Activated CD8-positive, alpha-beta T cell treated with anti-CD3 and anti-CD28 coated beads for 36 hours (primary cell): ENCODE measurements around the gene PDLIM1. TPM values are rescaled to one million over a fixed set of nuclear protein-coding genes. Genes with fewer than 3 reads are reported as not detected.

Experiments used
- ATAC-seq: fragments of 200-7000 bp; cut with Tn5 transposase; one replicate; pipeline ENCODE4 v1.10.0; 2021; ENCODE audit warnings: mild to moderate bottlenecking, moderate library complexity
- CTCF ChIA-PET: fragments of 350-600 bp; sonication (Branson Sonifier 250); formaldehyde crosslinking; loops from one replicate; lab custom pipeline; 2021; ENCODE audit warnings: antibody characterized with exemption; lab: Charles Lee
- POLR2A ChIA-PET: fragments of 350-600 bp; sonication (Branson Sonifier 250); formaldehyde crosslinking; loops from one replicate; lab custom pipeline; 2021; ENCODE audit warnings: antibody characterized with exemption; lab: Charles Lee
- DNase-seq: peaks from one replicate; pipeline ENCODE4 v3.0.0-alpha.2; 2020
- H3K27ac Mint-ChIP-seq: one replicate; pipeline ENCODE4 v1.8.0; 2021; ENCODE audit warnings: mild to moderate bottlenecking, mixed read lengths
- H3K27me3 Mint-ChIP-seq: one replicate; pipeline ENCODE4 v1.8.0; 2021; ENCODE audit warnings: mixed read lengths
- H3K36me3 Mint-ChIP-seq: one replicate; pipeline ENCODE4 v1.8.0; 2021; ENCODE audit warnings: low read depth, mixed read lengths
- H3K4me1 Mint-ChIP-seq: one replicate; pipeline ENCODE4 v1.8.0; 2021; ENCODE audit warnings: low read depth, mixed read lengths
- H3K4me3 Mint-ChIP-seq: one replicate; pipeline ENCODE4 v1.8.0; 2021; ENCODE audit warnings: mild to moderate bottlenecking, moderate library complexity, mixed read lengths
- H3K9me3 Mint-ChIP-seq: one replicate; pipeline ENCODE4 v1.8.0; 2021; ENCODE audit warnings: mixed read lengths
- CTCF ChIP-seq: fragments of 200-600 bp; IDR thresholded peaks from one replicate; pipeline ENCODE4 v1.8.0; 2022; ENCODE audit warnings: antibody characterized with exemption, mild to moderate bottlenecking
- intact Hi-C: fragments of 100-400 bp; cut with micrococcal nuclease; formaldehyde crosslinking; loops from one replicate; pipeline ENCODE4 v1.10.0; 2022
- total RNA-seq, 2 experiments: library from RNA; stranded (reverse); gene quantifications; one replicate each; pipeline ENCODE4 v1.2.3, GENCODE V29; 2021

The PDLIM1 gene
- total RNA-seq, 2 experiments from 2014 or later: 0.74 to 1.1 TPM

GRCh38 chr10:95260909-95261552 lies 29.8 kb downstream of the PDLIM1 start:
- POLR2A ChIA-PET: no interaction called here
- Mint-ChIP-seq H3K27ac (no peak overlapping the region), H3K9me3 (no peaks in the 10 kb centered on the region), H3K4me3 (no peak overlapping the region), H3K4me1 (no peaks in the 10 kb centered on the region), H3K36me3 (no peaks in the 10 kb centered on the region), H3K27me3 (no peaks in the 10 kb centered on the region)
- intact Hi-C loops: no loop called here
- no peak for TF ChIP-seq CTCF
- ATAC-seq: no peak
- CTCF ChIA-PET: interaction anchor here (0.7 to 1.0 kb wide), 2 partner anchors 15 to 18 kb away, joined by 3 read pairs; no protein-coding TSS in a partner anchor
- DNase-seq: no peak

- ATAC-seq: no peak
- CTCF ChIA-PET: interaction anchor here (0.7 to 1.1 kb wide), 3 partner anchors 14 to 114 kb away, joined by 3 read pairs; no protein-coding TSS in a partner anchor
- DNase-seq: no peak
- TF ChIP-seq CTCF: no peak
- H3K27me3 Mint-ChIP-seq: no peaks in the 10 kb centered on the region
- no peaks in the 10 kb centered on the region for H3K36me3 Mint-ChIP-seq
- POLR2A ChIA-PET: no interaction called here
- no peak overlapping the region for H3K27ac Mint-ChIP-seq
- no peak overlapping the region for H3K4me3 Mint-ChIP-seq
- peaks cover 1% of the 10 kb centered on the region for H3K9me3 Mint-ChIP-seq
- no peaks in the 10 kb centered on the region for H3K4me1 Mint-ChIP-seq
- intact Hi-C loops: no loop called here
Observed at GRCh38 chr10:95260397-95260881, 30.4 kb downstream of the PDLIM1 start.

- ATAC-seq: no peak
- TF ChIP-seq CTCF: no peak
- intact Hi-C loops: no loop called here
- Mint-ChIP-seq H3K27me3 (no peaks in the 10 kb centered on the region), H3K9me3 (peaks cover 1% of the 10 kb centered on the region), H3K4me1 (no peaks in the 10 kb centered on the region), H3K4me3 (no peak overlapping the region), H3K36me3 (no peaks in the 10 kb centered on the region), H3K27ac (no peak overlapping the region)
- POLR2A ChIA-PET: no interaction called here
- no peak for DNase-seq
- CTCF ChIA-PET: interaction anchor here (0.7 to 1.2 kb wide), 2 partner anchors 11 to 14 kb away, joined by 3 to 4 read pairs; no protein-coding TSS in a partner anchor
Observed at GRCh38 chr10:95257849-95258248, 33.0 kb downstream of the PDLIM1 start.

GRCh38 chr10:95256268-95256667 lies 34.5 kb downstream of the PDLIM1 start:
- intact Hi-C loops: no loop called here
- Mint-ChIP-seq H3K4me1 (no peaks in the 10 kb centered on the region), H3K36me3 (no peaks in the 10 kb centered on the region), H3K27me3 (no peaks in the 10 kb centered on the region), H3K4me3 (no peak overlapping the region), H3K27ac (no peak overlapping the region), H3K9me3 (peaks cover 1% of the 10 kb centered on the region)
- TF ChIP-seq CTCF: no peak
- ChIA-PET CTCF (no interaction called here), POLR2A (no interaction called here)
- DNase-seq: no peak
- ATAC-seq: no peak

GRCh38 chr10:95254629-95255028 lies 36.2 kb downstream of the PDLIM1 start:
- Mint-ChIP-seq H3K9me3 (peaks cover 1% of the 10 kb centered on the region), H3K27ac (no peak overlapping the region), H3K4me1 (no peaks in the 10 kb centered on the region), H3K27me3 (no peaks in the 10 kb centered on the region), H3K36me3 (no peaks in the 10 kb centered on the region), H3K4me3 (no peak overlapping the region)
- TF ChIP-seq CTCF: no peak
- intact Hi-C loops: no loop called here
- ChIA-PET CTCF (interaction anchor here (1.5 kb wide), 1 partner anchor 12 kb away, joined by 6 read pairs; no protein-coding TSS in a partner anchor), POLR2A (no interaction called here)
- DNase-seq: no peak
- ATAC-seq: no peak
